SJSA1 (cell line): ENCODE measurements around the gene ZNF526. TPM values are rescaled to one million over a fixed set of nuclear protein-coding genes. Genes with fewer than 3 reads are reported as not detected.
"Not testable (repeated sequence)": the region's sequence is repeated elsewhere in the genome, so short reads cannot be mapped to it uniquely, and the experiment has no call there.

ENCODE experiments used
- DNase-seq, 2 experiments: peaks; one replicate each; pipeline ENCODE4 v3.0.0-alpha.2; 2015 to 2020; ENCODE audit warnings: low spot score in 2 of 2, low read depth in 1 of 2
- H3K27ac ChIP-seq: fragments of 250-450 bp; sonication (Bioruptor Pico); 2 replicates; pipeline ENCODE4 v1.5.1; 2020; ENCODE audit warnings: mild to moderate bottlenecking, moderate library complexity
- H3K27me3 ChIP-seq: fragments of 250-450 bp; sonication (Bioruptor Pico); replicated peaks from 2 replicates; pipeline ENCODE4 v1.5.1; 2020; ENCODE audit warnings: mild to moderate bottlenecking, moderate library complexity
- H3K36me3 ChIP-seq: fragments of 250-450 bp; sonication (Bioruptor Pico); 2 replicates; pipeline ENCODE4 v1.5.1; 2020; ENCODE audit warnings: mild to moderate bottlenecking
- H3K4me1 ChIP-seq: fragments of 250-450 bp; sonication (Bioruptor Pico); replicated peaks from 2 replicates; pipeline ENCODE4 v1.6.1; 2021; ENCODE audit warnings: mild to moderate bottlenecking
- H3K4me3 ChIP-seq: fragments of 250-450 bp; sonication (Bioruptor Pico); 2 replicates; pipeline ENCODE4 v1.5.1; 2020; ENCODE audit warnings: mild to moderate bottlenecking
- H3K9me3 ChIP-seq: fragments of 250-450 bp; sonication (Bioruptor Pico); replicated peaks from 2 replicates; pipeline ENCODE4 v1.5.1; 2020; ENCODE audit warnings: mild to moderate bottlenecking
- total RNA-seq: library from RNA; depleted of rRNA; stranded (reverse); fragments of >200 nt; shearing (Covaris generic); gene quantifications from 2 replicates; pipeline ENCODE4 v1.2.3, GENCODE V29; 2014

ZNF526 gene
- total RNA-seq, 1 experiment from 2014 or later: 10.5 TPM

DNA sequence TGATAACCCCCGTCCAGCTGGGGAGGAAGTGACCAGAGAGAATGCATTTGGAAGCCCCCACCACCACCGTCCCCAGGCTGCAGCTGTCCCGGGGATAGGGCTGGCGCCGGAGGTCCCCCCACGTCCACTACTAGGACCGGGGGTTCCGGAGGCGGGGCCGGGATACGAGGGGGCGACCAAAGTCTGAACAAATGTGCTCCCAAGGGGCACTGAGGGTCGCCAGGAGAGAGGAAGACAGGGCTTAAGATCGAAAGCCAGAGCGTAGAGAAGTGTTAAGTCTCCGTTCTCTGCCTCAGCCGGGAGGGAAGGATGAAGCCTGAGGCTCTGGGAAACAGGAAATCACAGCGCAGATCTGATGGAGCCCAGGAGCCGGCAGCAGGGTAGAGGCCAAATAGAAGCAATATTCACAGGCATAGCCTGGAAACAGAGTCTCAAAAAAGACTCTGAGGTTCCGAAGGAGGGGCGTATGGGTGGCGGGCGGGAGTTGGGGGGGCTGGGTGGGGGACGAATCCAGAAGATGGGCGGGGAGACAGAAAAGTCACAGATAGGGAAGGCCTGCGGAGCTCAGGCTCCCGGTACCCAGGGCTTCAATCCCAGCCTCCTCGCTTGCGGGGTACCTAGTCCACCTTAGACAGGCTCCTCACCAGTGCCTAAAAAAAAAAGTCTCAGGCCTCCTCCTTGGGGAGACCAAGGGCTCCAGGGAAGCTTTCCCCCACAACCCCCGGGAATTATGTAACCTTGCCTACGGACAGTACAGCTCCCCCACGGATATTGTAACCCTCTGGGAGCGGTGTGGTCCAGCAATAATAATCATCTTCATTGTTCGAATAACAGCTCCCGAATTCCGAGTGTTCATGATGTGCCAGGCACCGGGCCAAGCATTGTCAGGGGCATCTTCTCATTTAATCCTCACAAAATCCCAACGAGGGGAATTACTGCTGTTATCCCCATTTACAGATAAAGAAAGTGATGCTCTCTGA, 35.9 kb downstream of the ZNF526 start:
- H3K27ac ChIP-seq: peak overlapping the region; percentile 55
- DNase-seq: peak; percentile 71 to 74
- peaks cover 34% of the 10 kb centered on the region for H3K4me1 ChIP-seq
- peaks cover 18% of the 10 kb centered on the region for H3K36me3 ChIP-seq
- no peaks in the 10 kb centered on the region; the same call in 1 of the 2 replicates for H3K9me3 ChIP-seq
- H3K4me3 ChIP-seq: peak overlapping the region; percentile 85
- no peaks in the 10 kb centered on the region for H3K27me3 ChIP-seq

GRCh38 chr19:42257842-42258241, 37.7 kb downstream of the ZNF526 start:
- H3K36me3 ChIP-seq, H3K9me3 ChIP-seq, H3K4me3 ChIP-seq, H3K27me3 ChIP-seq, H3K27ac ChIP-seq, DNase-seq: not testable (repeated sequence)
- H3K4me1 ChIP-seq: peaks cover 17% of the 10 kb centered on the region

- H3K27ac ChIP-seq: no peak overlapping the region
- no peaks in the 10 kb centered on the region for H3K36me3 ChIP-seq
- H3K4me3 ChIP-seq: no peak overlapping the region
- DNase-seq: no peak
- peaks cover 4% of the 10 kb centered on the region for H3K4me1 ChIP-seq
- H3K9me3 ChIP-seq: no peaks in the 10 kb centered on the region
- H3K27me3 ChIP-seq: no peaks in the 10 kb centered on the region
Observed at GRCh38 chr19:42261763-42262162, 41.7 kb downstream of the ZNF526 start.

DNA sequence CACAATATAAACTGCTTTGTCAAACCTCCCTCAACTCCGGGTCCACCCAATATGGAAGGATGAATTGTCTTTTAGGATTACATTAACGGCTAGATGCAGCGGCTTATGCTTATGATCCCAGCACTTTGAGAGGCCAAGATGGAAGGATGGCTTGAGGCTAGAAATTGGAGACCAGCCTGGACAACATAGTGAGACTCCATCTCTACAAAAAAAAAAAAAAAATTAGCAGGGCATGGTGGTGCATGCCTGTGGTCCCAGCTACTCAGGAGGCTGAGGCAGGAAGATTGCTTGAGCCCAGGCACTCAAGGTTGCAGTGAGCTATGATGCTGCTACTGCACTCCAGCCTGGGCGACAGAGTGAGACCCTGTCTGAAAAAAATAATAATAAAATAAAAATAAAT, 46.0 kb downstream of the ZNF526 start:
- peaks cover 19% of the 10 kb centered on the region for H3K4me1 ChIP-seq
- H3K4me3 ChIP-seq, H3K9me3 ChIP-seq, DNase-seq, H3K27me3 ChIP-seq, H3K27ac ChIP-seq, H3K36me3 ChIP-seq: not testable (repeated sequence)

GRCh38 chr19:42266928-42267603, 47.0 kb downstream of the ZNF526 start:
- H3K36me3 ChIP-seq: peaks cover 11% of the 10 kb centered on the region
- not testable (repeated sequence) for H3K9me3 ChIP-seq, DNase-seq, H3K27me3 ChIP-seq, H3K4me3 ChIP-seq, H3K27ac ChIP-seq
- peaks cover 22% of the 10 kb centered on the region for H3K4me1 ChIP-seq

DNA sequence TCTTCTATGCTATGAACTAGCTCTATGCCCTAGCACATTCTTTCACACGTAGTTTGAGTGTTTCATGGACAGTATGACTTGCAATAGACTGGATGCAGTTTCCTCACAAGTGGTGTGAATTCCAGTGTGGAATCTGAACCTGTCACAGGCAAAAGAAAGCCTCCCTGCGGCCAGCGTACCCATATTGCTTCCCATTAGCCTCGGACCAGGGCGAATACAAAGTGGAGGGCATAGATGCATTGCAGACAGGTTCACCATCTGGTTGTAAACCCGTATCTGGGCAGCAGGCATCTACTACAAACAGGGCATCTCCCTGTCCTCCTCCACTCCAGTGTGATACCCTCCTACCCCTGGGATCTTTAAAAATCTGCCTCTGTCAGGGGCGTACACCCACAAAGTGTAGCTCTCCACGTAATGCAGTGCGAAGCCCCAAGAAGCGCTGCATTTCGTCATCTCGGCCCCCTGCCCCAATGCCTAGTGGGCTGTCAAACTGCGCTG, 47.6 kb downstream of the ZNF526 start:
- Histone ChIP-seq H3K27me3 (no peaks in the 10 kb centered on the region), H3K4me3 (peak overlapping the region; percentile 72), H3K27ac (peak overlapping the region; percentile 99; the same call in 1 of the 2 replicates), H3K4me1 (peaks cover 22% of the 10 kb centered on the region), H3K9me3 (no peaks in the 10 kb centered on the region), H3K36me3 (peaks cover 17% of the 10 kb centered on the region)
- DNase-seq: no peak

DNA sequence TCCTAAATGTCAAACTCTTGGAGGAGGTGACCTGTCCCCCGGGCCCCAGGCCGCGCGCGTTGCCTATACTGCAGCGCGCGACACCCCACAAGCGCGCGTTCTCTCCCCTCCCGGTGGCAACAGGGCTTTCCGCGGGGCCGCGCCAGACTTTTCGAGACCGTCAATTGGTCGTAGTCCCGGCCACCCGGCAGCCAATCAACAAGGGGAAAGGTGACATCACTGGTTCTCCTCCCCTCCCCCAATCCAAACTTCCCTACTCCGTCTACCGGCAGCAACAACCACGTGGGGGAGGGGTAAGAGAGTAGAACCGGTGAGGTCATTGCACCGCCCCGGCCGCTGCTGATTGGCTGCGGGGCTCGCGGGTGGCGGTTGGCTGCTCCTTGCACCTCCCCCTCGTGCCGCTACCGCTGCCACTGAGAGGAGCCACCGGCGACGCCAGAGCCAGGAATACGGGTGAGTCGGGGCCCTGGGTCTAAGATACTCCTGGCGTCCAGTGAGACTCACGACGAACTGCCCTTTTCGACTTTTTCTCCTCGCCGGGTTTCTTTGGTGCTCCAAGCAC, 48.1 kb downstream of the ZNF526 start:
- Histone ChIP-seq H3K27me3 (no peaks in the 10 kb centered on the region), H3K27ac (peak overlapping the region; percentile 99), H3K4me3 (peak overlapping the region; percentile 72), H3K9me3 (no peaks in the 10 kb centered on the region), H3K4me1 (peaks cover 22% of the 10 kb centered on the region), H3K36me3 (peaks cover 22% of the 10 kb centered on the region)
- peak; percentile 100 for DNase-seq

DNA sequence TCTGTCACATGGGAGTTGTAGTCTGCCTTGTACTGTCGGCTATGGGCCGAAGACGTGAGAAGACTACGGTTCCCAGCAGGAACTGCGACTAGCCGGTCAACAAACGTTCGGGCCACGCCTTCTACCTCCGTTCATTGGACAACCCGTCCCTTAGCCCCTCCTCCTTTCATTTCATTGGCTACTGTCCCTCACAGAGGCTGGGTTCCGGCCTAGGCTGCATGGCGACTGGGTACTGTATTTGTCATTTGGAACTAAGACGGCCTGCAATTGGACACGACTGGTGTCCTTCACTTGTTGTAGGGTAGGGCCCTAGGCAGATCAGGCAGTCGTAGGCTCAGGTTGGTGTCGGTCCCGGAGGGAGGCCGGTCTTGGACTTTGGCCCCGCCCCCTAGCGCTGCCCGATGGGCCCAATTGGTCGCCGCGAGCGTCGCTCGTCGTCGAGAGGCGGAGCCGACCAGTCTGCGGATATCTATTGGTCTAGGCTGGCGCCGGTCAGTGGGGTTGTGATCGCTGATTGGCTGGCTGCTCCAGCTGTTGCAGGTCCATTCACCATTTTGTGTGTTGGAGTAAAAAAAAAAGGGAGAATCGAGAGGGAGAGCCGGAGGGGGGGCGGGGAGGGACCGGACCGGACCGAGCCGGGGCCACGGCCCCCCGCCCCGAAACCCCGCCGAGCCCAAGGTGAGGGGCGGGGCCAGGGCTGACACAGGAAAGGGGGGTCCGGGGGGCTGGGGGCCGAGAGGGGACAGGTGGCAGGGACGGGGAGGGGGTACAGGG, 48.8 kb downstream of the ZNF526 start, which contains the start of gene CIC:
TSS of gene CIC (plus strand) at position 549 of the 774 bp plus-strand sequence. CDS start 2,532 bp downstream, outside the sequence.
- H3K27me3 ChIP-seq: no peaks in the 10 kb centered on the region
- peak within 1 kb of the TSS; percentile 72 for H3K4me3 ChIP-seq
- peak; percentile 100 for DNase-seq
- H3K9me3 ChIP-seq: no peaks in the 10 kb centered on the region
- H3K36me3 ChIP-seq: peaks cover 29% of the 10 kb centered on the region
- H3K27ac ChIP-seq: peak within 1 kb of the TSS; percentile 99
- H3K4me1 ChIP-seq: peaks cover 22% of the 10 kb centered on the region

DNA sequence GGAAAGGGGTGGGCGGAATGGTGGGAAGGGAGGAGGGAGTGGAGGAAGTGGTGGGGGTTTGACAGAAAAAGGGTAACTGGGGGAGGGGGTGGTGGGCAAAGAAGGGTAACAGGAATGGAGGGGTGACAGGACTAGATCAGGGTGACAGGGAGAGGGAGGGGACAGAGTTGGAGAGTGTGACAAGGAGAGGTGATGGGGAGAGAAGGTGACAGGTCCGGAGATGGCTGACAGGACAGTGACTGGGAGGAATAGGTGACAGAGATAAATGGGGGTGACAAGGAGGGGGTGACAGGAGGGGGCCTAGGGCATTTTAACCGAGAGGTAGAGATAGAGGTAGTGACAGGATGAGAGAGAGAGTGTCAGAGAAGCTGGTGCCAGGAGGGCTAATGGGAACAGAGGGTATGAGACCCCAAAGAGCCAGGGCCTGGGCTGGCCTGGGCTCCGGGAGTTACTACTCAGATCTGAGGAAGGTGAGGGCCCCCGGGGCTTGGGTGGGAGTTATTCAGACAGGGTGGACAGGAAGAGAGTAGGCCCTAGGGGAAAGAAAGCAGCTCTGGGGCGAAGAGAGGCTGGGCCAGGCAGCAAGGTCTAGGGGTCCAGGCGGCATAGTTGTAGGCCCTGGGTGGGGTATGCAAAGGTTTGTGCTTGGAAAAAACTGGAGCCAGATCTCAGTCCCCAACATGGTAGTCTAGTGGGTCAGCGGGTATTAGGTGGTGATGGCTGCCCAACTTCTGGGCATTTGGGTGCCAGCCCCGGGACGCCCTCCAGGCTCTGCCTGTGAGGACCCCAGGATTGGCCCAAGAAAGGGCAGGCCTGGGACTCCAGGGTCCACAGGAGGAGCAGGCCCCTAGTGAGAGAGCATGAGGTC, 49.6 kb downstream of the ZNF526 start:
- H3K4me3 ChIP-seq: peak overlapping the region; percentile 72
- H3K27me3 ChIP-seq: no peaks in the 10 kb centered on the region
- no peaks in the 10 kb centered on the region for H3K9me3 ChIP-seq
- H3K4me1 ChIP-seq: peaks cover 22% of the 10 kb centered on the region
- H3K36me3 ChIP-seq: peaks cover 37% of the 10 kb centered on the region
- DNase-seq: peak; percentile 24 to 45
- H3K27ac ChIP-seq: peak overlapping the region; percentile 73

- Histone ChIP-seq H3K9me3 (no peaks in the 10 kb centered on the region), H3K36me3 (peaks cover 44% of the 10 kb centered on the region), H3K4me1 (peaks cover 22% of the 10 kb centered on the region), H3K27me3 (no peaks in the 10 kb centered on the region), H3K4me3 (peak overlapping the region; percentile 72), H3K27ac (peak overlapping the region; percentile 73)
- peak; percentile 68 to 69 for DNase-seq
Observed at GRCh38 chr19:42270346-42271044, 50.4 kb downstream of the ZNF526 start.

- Histone ChIP-seq H3K9me3 (no peaks in the 10 kb centered on the region), H3K36me3 (peaks cover 48% of the 10 kb centered on the region), H3K27me3 (no peaks in the 10 kb centered on the region), H3K4me1 (peaks cover 22% of the 10 kb centered on the region), H3K27ac (peak overlapping the region; percentile 73), H3K4me3 (no peak overlapping the region)
- no peak for DNase-seq
Observed at GRCh38 chr19:42271045-42271419, 50.9 kb downstream of the ZNF526 start.
